Measurements from ENCODE around the gene EEF1AKMT1. TPM values are rescaled to one million over a fixed set of nuclear protein-coding genes. Genes with fewer than 3 reads are reported as not detected.

EEF1AKMT1 gene
- total RNA-seq, 1 donor from 2014 or later, result 16.0 TPM

DNA sequence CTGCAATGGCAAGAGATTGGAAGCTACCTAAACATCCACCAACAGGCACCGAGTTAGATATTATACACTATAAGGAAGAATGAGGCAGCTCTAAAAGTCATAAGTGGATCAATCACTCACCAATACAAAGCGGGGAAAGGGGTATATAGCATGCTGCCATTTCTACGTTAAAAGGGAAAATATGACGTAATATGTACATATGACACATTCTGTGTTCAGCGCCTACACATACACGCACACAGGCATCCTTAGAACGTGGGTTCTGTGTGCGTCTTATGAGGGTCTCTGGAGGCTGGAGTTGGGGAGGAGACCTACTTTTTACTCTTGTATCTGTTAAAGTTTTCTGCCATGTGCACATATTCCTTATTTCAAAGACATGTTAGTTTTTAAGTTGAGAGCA is 64.4 kb downstream of the EEF1AKMT1 start:
- DNase-seq (ENCODE audit: low read depth), result no peak
- TF ChIP-seq, protein P1, sequence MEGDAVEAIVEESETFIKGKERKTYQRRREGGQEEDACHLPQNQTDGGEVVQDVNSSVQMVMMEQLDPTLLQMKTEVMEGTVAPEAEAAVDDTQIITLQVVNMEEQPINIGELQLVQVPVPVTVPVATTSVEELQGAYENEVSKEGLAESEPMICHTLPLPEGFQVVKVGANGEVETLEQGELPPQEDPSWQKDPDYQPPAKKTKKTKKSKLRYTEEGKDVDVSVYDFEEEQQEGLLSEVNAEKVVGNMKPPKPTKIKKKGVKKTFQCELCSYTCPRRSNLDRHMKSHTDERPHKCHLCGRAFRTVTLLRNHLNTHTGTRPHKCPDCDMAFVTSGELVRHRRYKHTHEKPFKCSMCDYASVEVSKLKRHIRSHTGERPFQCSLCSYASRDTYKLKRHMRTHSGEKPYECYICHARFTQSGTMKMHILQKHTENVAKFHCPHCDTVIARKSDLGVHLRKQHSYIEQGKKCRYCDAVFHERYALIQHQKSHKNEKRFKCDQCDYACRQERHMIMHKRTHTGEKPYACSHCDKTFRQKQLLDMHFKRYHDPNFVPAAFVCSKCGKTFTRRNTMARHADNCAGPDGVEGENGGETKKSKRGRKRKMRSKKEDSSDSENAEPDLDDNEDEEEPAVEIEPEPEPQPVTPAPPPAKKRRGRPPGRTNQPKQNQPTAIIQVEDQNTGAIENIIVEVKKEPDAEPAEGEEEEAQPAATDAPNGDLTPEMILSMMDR (conservative IDR thresholded peaks at IDR 0.05; ENCODE audit: low read depth, low read length), result no peak
- no peak overlapping the region for H3K4me3 ChIP-seq (ENCODE audit: low read depth, low read length)

- no peak for DNase-seq (ENCODE audit: low read depth)
- TF ChIP-seq, protein P1 (conservative IDR thresholded peaks at IDR 0.05; ENCODE audit: low read depth, low read length), result no peak
- no peak overlapping the region for H3K4me3 ChIP-seq (ENCODE audit: low read depth, low read length)
Observed at GRCh38 chr13:20708216-20708615, 65.5 kb downstream of the EEF1AKMT1 start.

- TF ChIP-seq, protein P1 (conservative IDR thresholded peaks at IDR 0.05; ENCODE audit: low read depth, low read length), result no peak
- DNase-seq (ENCODE audit: low read depth), result no peak
- no peak overlapping the region for H3K4me3 ChIP-seq (ENCODE audit: low read depth, low read length)
Observed at GRCh38 chr13:20706661-20707060, 67.1 kb downstream of the EEF1AKMT1 start.

DNA sequence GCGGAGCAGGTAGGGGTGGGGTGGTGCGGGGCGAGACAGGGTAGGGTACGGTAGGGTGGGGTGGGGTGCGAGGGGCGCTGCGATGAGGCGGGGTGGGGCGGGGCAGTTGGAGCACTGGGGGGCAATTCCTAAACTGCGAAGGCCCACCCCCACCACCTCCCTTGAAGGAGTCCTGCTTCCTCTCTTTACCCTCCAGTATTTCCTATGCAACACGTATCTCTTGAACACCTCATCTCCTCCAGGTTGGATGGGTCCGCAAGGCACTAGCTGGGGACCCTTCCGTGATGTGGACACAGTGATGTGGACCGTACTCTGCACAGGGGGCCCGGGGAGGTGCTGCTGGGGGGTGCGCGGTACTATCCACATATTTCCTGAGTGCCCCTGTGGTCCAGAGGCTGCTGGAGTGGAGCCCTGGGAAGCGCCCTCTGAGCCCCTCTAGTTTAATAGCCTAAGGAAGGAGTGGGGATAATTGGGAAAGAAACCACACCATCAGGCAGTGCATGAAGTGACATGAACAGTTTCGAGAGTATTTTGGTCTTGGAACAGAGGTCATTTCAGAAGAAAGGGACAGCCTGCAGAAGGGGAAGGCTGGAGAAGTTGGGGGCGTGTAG is 69.2 kb downstream of the EEF1AKMT1 start:
- DNase-seq (ENCODE audit: low read depth), result no peak
- TF ChIP-seq, protein P1 (conservative IDR thresholded peaks at IDR 0.05; ENCODE audit: low read depth, low read length), result no peak
- H3K4me3 ChIP-seq (ENCODE audit: low read depth, low read length), result peak overlapping the region; percentile 30

- peak overlapping the region; percentile 45 for H3K4me3 ChIP-seq (ENCODE audit: low read depth, low read length)
- TF ChIP-seq, protein P1 (conservative IDR thresholded peaks at IDR 0.05; ENCODE audit: low read depth, low read length), result peak; percentile 45
- DNase-seq (ENCODE audit: low read depth), result no peak
Observed at GRCh38 chr13:20703780-20704458, 69.8 kb downstream of the EEF1AKMT1 start.

DNA sequence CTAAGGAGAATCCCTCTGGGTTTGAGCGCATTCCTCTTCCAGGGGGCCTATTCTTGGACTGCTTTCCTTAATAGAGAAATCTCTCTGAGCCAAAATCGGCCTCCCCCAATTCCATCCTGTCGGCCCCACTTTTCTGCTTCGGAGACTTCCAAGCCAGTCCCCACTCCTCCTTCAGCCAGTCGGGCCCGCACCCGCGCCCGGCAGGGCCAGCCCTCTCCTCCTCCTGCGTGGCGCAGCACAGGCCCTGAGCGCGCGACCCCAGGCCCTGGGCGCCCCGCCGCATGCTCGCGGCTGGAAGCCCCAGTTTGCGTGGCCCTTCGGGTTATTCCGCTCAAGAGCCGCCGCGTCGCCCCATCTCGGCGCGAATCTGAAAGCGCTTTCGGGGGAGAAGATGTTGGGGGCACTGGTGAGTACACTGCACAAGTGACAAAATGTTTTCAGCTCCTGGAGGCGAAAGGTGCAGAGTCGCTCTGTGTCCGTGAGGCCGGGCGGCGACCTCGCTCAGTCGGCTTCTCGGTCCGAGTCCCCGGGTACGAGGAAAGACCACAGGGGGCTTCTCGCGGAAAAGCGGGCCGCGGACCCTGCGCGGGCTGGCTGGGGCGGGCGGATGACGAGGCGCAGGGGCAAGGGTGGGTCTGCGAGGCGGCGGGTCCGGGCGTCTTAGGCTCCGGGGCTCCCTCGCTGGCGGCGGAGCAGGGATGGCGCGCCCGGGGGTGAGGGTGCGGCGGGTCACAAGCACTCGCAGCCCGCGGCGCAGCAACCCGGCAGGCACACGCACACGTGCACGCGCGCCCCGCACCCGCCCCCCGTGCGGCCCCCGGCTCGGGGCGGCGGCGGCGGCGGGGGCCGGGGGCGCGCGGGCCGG is 70.6 kb downstream of the EEF1AKMT1 start, which contains the start of gene IL17D:
Gene IL17D (plus strand): TSS at position 785 of the 865 bp plus-strand sequence. CDS start 303 bp downstream, outside the sequence.
- TF ChIP-seq, protein P1 (conservative IDR thresholded peaks at IDR 0.05; ENCODE audit: low read depth, low read length), result no peak
- peak within 1 kb of the TSS; percentile 64 for H3K4me3 ChIP-seq (ENCODE audit: low read depth, low read length)
- no peak for DNase-seq (ENCODE audit: low read depth)

Data from epithelial cell of proximal tubule (primary cell).